Tibial artery (tissue), 4 donors: ENCODE data around the gene ANKS6.

ENCODE experiments used
- DNase-seq, 2 donors: peaks; one replicate each; pipeline ENCODE4 v3.0.0-alpha.2; 2019
- H3K27ac ChIP-seq, 2 donors: fragments of 200-600 bp; sonication (generic) in 1 of 2; 1 replicate in 1 of 2; 2 replicates in 1 of 2; pipeline ENCODE4 v1.5.1; 2018 to 2019; ENCODE audit warnings: mild to moderate bottlenecking in 1 of 2
- H3K27me3 ChIP-seq, 2 donors: fragments of 200-600 bp; sonication (generic) in 1 of 2; one replicate each; pipeline versions ENCODE4 v1.5.1 to v1.6.0; 2016 to 2019
- H3K36me3 ChIP-seq, 3 donors: fragments of 200-600 bp; sonication (generic) in 2 of 3; one replicate each; pipeline ENCODE4 v1.5.1; 2016 to 2019; ENCODE audit warnings: mild to moderate bottlenecking in 2 of 3
- H3K4me1 ChIP-seq, 4 donors: fragments of 200-600 bp; sonication (generic) in 2 of 4; 1 replicate in 3 of 4; 2 replicates in 1 of 4; pipeline ENCODE4 v1.5.1; 2016 to 2019
- H3K4me3 ChIP-seq, 2 donors: fragments of 200-600 bp; sonication (generic) in 1 of 2; 1 replicate in 1 of 2; 2 replicates in 1 of 2; pipeline ENCODE4 v1.5.1; 2018 to 2019; ENCODE audit warnings: mild to moderate bottlenecking in 2 of 2
- H3K9me3 ChIP-seq, 3 donors: fragments of 200-600 bp; sonication (generic) in 1 of 3; one replicate each; pipeline ENCODE4 v1.5.1; 2016 to 2019
- CTCF ChIP-seq, 2 experiments: fragments of 200-600 bp in 1 of 2; fragments of 450-650 bp in 1 of 2; IDR thresholded peaks; one replicate each; pipeline ENCODE4 v1.5.1; 2017 to 2019; ENCODE audit warnings: antibody characterized with exemption in 2 of 2, mild to moderate bottlenecking in 1 of 2, moderate library complexity in 1 of 2
- intact Hi-C: fragments of 100-400 bp; cut with DNase I; formaldehyde crosslinking; loops from one replicate; pipeline ENCODE4 v1.15.0; 2023; ENCODE audit warnings: low total_unique reads

Gene ANKS6

GRCh38 chr9:98784831-98785806 is 11.2 kb downstream of the ANKS6 start:
- H3K4me3 ChIP-seq: no peak overlapping the region
- no peaks in the 10 kb centered on the region for H3K9me3 ChIP-seq
- H3K27ac ChIP-seq: no peak overlapping the region
- peak in 1 of 2 donors; percentile 56 for DNase-seq
- intact Hi-C loops: no loop called here
- TF ChIP-seq CTCF (IDR thresholded peaks at IDR 0.05): no peak
- H3K36me3 ChIP-seq: peaks cover 12 to 31% (median 16%) of the 10 kb centered on the region in 3 donors
- no peaks in the 10 kb centered on the region for H3K27me3 ChIP-seq
- H3K4me1 ChIP-seq: no peaks in the 10 kb centered on the region

DNA sequence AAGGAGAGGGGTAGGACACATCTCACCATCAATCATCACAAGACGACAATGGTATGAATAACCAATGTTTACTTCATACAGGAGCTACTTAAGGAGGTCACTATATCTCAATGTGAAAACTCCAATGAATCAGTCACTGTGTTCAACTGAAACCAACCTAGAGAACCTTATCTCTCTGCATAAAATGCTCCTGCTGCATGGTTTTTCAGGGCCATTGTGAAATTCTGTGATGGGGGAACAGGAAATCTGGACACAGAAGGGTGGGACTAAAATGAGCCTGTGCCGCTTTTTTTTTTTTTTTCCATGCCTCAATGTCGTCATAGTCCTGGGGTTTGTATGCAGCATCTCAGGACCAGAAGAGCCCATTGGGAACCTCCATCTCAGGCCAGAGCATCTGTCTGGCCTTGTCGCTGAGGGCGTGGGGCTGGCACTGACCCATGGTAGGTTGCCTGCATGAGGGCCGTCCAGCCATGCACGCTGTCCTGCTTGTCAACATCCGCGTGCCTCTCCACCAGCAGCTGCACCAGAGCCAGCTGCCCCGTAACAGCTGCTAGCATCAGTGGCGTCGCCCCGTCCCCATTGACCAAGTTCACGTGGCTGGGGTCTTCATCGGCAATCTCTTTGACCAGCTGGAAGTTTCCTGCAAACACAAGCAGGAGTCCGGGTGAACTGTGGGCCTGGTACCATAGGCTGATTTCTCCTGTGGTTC is 12.7 kb downstream of the ANKS6 start:
- TF ChIP-seq CTCF (IDR thresholded peaks at IDR 0.05): no peak
- DNase-seq: peak in 1 of 2 donors; percentile 40
- Histone ChIP-seq H3K4me3 (no peak overlapping the region), H3K9me3 (no peaks in the 10 kb centered on the region), H3K27me3 (no peaks in the 10 kb centered on the region), H3K27ac (no peak overlapping the region), H3K4me1 (no peaks in the 10 kb centered on the region), H3K36me3 (peaks cover 10 to 30% (median 15%) of the 10 kb centered on the region in 3 donors)
- intact Hi-C loops: no loop called here

DNA sequence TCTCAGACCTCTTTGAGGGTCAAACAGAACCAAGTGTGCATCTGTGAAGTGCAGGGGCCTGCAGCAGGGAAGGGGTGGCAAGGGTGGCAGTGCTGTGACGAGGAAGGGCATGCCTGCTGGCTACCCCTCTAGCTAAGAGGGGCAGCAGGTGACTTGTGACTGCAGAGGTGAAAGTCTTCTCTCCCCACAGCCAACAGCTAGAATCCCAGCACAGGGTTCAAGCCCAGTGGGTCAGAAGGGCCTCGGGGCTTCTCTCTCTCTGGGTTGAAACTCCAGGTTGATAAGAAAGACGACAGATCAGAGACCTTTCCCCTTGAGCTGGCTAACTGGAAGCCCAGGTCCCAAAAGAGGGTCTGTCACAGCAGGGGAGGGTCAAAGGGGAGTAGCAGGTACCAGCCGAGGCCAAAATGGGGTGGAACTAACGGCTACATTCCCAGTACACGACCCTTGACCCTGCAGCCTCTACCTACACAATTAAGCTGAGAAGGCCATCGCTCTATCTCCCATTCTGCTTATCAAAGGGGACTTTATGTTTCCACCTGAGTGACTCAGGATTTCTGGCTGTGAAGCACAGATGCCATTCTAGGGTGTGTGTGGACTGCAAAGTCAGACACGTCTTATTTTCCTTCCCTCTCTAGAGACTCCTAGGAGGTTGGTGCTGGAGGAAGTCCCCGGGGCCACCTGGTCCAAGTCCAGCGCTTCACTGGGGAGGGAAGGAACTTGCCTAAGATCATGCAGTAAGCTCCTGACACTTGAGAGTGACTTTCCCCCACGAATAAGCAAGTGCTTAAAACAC is 14.6 kb downstream of the ANKS6 start:
- intact Hi-C loops: no loop called here
- no peak for DNase-seq
- H3K27ac ChIP-seq: no peak overlapping the region
- H3K9me3 ChIP-seq: no peaks in the 10 kb centered on the region
- no peak for TF ChIP-seq CTCF (IDR thresholded peaks at IDR 0.05)
- no peaks in the 10 kb centered on the region for H3K4me1 ChIP-seq
- no peaks in the 10 kb centered on the region for H3K27me3 ChIP-seq
- no peak overlapping the region for H3K4me3 ChIP-seq
- peaks cover 14 to 34% (median 15%) of the 10 kb centered on the region in 3 donors for H3K36me3 ChIP-seq

DNA sequence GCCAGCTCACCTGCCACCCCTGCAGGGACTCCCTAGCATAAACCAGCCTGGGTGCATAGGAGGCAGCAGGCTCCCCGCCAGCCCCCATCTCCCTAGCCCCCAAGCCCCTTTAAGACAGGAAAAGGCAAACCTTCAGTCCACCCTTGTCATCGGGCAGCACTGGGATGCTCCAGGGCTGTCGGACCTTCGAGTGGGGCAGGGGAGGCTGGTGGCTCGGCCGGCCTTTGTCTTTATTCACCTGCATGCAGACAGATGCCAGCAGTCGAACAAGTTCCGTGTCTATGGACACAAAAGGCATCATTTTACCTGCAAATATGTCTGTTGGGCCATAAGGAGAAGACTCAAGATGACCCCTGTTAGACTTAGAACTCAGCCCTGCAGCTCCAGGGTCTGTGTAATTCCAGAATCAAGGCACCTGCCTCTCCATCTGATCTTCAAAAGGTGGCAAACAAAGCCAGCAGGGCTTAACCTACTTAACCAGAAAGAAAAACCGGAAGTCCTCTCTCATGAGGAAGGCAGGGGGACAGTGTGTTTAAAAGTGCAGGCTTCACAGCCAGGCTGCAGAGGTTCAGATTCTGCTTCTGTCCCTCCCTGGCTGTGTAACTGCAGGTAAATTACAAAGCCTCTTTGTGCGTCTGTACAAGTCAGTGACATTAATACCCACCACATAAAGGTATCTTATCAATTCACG is 16.2 kb downstream of the ANKS6 start:
- Histone ChIP-seq H3K4me1 (no peaks in the 10 kb centered on the region), H3K27me3 (no peaks in the 10 kb centered on the region), H3K36me3 (peaks cover 14 to 34% (median 15%) of the 10 kb centered on the region in 3 donors), H3K9me3 (no peaks in the 10 kb centered on the region), H3K27ac (no peak overlapping the region), H3K4me3 (no peak overlapping the region)
- intact Hi-C loops: no loop called here
- peak in 1 of 2 donors; percentile 48 for DNase-seq
- TF ChIP-seq CTCF (IDR thresholded peaks at IDR 0.05): no peak
